T47D (cell line): ENCODE data around the gene HEPACAM.

Experiments
- DNase-seq, 2 experiments: peaks; one replicate each; pipeline versions ENCODE4 v3.0.0 to v3.0.0-alpha.2; 2011 to 2012; ENCODE audit warnings: low read depth in 1 of 2, low spot score in 1 of 2
- JUND ChIP-seq: IDR thresholded peaks from 2 replicates; pipeline ENCODE4 v1.6.1; 2012; ENCODE audit warnings: low read depth
- in situ Hi-C: cut with HindIII; loops from 2 replicates; pipeline ENCODE4 v1.10.0; 2016; ENCODE audit warnings: low sequenced_read_pairs, low pct_unique_long_range_greater_than_20kb

Gene HEPACAM

DNA sequence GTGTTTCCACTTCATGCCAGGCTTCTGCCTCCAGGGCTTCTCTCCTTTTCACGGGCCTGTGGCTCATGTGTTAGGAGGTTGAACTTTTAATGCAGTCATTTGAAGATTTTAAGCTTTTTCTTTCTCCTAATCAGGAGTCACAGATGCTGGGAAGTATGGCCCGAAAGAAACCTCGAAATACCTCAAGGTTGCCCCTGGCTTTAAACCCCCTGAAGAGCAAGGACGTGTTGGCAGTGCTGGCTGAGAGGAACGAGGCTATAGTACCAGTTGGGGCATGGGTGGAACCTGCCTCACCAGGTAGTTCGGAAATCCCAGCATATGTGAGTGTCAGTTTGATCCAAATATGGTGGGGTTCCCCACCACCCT is 18.7 kb upstream of the HEPACAM start:
- in situ Hi-C loops = no loop called here
- DNase-seq = no peak
- TF ChIP-seq JUND = no peak

DNA sequence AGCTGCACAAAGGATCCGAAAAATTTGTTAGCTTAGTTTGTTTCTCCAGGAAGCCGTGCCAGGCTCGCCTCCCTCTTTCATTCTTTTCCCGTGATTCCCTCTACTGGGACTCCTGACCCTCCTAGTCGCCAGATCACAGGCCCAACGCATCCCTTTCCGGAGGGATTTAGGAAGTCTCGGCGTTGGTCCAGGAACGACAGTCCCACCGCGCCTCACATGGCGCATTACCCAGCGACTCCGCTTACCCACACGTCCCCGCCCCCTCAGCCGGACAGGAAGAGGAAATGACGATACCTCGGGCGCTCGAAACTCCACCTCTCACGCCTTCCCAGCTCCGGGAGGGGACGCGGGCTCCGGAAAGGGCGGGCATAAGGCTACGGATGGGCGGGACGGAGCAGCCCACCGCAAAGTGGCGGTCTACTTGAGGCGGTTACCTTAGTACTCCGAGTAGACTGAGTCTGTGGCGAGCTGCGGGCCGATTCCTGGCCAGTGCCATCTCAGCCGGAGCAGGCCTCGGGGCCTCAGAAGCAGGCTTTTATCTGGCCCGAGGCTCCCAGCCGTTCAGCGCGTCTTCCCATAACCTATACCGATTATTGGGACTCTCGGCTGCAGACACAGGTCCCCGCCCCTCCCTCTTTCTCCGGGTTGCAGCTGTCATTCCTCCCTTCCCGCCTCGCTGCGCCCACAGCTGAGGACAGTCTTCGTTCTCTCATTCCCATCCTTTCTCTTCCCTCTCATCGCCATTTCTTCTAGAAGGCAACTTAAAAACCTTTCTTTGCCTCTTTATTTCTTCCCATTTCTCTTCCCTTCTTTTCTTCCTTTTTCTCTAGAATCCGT is 18.1 kb upstream of the HEPACAM start, which contains the start of gene CCDC15:
Gene CCDC15 (plus strand): TSS at position 450 of the 837 bp plus-strand sequence. CDS start 531 bp downstream, outside the sequence.
- TF ChIP-seq JUND = no peak
- in situ Hi-C loops = no loop called here
- DNase-seq = peak; percentile 96 to 100

DNA sequence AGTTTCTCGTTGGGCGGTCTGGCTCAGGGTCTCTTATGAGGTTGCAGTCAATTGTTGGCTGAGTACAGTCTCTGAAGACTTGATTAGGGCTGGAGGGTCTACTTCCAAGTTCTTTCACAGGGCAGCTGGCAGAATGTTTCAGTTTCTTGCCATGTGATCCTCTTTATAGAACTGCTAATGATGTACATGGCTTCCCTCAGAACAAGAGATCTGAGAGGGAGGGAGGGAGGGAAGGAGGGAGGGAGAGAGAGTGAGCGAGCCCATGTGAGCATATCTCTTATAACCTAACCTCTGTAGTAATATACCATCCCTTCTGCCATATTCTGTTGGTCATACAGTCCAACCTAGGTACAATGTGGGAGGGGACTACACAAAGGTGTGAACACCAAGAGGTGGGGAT is 15.5 kb upstream of the HEPACAM start:
- in situ Hi-C loops = no loop called here
- TF ChIP-seq JUND = no peak
- no peak for DNase-seq

DNA sequence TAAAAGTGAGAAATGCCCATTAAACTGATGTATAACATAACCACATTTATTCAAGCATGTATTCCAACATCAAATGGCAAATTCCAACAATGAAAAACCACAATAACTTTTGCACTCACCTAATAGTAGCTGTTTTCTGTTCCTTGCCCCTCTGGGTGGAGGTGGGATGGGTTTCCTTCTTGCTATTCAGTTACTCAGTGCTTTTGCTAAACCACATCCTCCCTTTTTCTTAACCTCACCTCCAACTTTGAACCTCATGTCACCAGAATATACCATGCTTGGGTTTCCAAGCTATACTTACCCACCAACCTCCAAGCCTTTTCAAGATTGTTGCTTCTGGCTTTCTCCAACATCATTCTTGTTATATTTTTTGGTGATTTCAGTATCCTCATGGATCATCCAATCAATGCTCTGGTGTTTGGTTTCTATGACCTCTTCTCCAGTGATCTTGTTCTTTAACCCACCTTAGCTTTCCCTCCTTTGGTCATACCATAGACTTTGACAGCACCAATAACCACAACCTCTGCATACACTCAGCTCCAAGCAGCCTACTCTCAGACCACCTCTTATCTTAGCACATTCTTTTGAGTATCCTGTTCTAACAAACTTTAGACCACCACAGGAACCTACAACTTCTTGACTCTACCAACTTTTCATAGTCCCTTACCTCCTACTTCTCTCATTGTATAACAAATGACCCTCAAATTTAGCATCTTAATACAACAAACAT is 14.9 kb upstream of the HEPACAM start:
- TF ChIP-seq JUND = no peak
- in situ Hi-C loops = no loop called here
- no peak for DNase-seq

DNA sequence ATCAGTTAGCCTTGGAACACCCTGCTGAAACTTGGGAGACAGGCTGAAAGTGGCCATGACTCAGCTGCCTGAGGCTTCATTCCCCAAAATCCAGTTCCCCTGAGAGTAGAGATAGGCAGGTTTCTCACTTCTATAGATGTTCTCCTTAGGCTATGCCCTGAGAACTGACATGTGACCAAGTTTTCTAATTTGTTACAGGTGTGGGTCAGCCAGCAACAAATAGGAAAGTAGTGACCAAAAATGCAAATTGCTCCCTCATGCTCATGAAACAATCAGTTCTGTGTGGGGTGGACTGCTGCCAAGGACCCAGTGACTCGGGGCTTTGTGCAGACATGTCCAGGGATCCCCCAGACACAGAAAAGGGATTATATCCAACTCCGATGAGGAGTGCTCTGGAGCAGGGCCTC is 10.9 kb upstream of the HEPACAM start:
- no peak for TF ChIP-seq JUND
- no peak for DNase-seq
- in situ Hi-C loops = no loop called here

DNA sequence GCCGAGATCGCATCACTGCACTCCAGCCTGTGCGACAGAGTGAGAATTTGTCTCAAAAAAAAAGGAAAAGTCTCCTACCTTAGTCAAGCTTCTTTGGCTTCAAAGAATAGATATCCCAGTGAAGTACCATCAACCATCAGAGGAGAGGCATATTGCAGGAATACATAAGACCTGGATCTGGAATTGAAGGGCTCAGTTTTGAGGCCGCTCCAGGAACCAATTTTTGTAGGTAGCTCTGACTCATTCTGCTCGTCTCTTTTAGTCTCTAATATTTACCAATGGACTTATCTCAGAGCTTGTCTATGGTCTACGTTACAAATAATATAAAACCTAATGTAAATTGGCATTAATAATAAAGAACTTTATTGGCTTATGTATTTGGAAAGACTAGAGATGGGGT is 10.0 kb upstream of the HEPACAM start:
- in situ Hi-C loops = no loop called here
- no peak for DNase-seq
- no peak for TF ChIP-seq JUND

DNA sequence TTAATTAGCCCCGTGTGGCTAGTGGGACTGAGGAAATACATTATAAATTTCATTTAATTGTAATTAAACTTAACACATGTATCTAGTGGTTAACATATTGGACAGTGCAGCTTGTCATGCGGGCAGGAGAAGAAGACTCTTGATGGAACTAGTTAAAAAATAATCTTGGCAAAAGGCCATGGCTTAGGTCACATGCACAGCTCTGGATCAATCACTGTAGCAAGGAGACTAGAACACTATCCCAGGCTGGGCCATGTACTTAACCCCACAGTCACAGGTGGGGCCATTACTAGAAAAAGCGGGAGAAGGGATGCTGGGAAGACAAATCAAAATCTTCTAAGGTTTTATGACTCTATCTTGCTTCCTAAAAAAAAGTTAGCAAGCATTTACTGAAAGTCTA is 8.7 kb upstream of the HEPACAM start:
- no peak for DNase-seq
- no peak for TF ChIP-seq JUND
- in situ Hi-C loops = no loop called here

DNA sequence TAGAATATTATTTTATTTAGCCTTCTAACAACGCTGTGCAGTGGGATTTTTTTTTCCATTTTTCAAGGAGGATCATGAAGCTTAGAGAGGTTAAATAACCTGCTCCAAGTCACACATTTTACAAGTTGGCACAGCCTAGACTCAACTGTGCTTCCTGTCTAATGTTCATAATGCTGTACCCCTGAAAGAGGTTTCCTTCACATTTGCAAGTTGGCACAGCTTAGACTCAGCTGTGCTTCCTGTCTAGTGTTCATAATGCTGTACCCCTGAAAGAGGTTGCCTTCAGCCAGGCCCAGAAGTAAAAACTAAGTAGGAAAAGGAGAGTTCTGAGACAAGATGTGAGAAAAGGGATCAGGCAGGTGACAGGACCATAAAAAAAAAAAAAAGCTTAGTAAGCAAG is 7.9 kb upstream of the HEPACAM start:
- DNase-seq = no peak
- no peak for TF ChIP-seq JUND
- in situ Hi-C loops = no loop called here

DNA sequence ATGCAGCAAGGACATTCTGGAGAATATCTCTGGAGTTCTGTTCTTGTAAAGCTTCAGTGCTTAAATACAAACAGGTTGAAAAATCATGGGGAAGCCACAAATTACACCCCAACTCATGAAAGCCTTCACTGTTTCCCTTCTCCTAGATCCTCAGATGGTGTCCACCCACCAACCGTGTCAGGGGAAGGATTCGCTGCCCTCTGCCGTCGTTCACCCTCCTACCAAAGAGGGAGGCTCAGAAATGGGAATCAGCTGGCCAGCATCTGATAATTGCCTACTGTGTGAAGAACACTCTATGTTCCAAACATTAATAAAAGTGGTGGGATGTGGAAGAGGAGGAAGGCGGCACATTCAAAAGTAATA is 7.4 kb upstream of the HEPACAM start:
- in situ Hi-C loops = no loop called here
- no peak for TF ChIP-seq JUND
- no peak for DNase-seq

DNA sequence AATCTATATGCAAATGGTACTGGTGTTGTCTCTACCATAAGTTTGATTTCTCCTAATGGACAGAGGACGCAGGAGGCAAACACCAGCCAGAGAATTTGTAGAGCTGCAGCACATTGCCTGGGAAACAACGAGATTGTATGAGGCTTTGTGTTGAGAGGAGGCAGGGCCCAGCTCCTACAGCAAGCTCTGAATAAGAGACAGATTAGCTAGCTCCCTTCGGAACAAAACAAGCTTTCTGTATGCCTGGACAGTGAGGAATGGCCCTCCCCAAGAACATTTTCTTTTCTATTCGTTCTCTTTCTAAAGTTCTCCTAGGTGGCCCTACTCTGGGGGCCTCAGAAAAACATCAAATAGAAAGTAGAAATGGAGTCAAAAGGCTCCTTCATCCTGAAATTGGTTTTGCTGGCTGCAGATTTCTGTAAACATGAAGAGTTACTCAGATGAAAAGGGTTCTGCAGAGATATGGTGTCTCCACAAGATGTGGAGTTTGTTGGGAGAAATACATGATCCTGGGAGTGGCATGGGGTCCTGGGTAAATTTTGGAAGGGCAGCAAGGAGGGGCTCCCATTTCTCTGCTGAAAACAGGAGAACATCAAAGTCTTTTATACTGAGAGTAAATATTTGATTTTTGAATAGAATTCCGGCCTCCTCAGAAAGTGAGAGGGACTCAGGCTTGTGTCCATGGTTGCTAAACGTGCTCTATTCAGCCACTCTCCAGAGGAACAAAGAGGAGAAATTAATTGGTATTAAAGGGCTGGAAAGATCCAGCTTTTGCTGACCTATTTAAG is 6.8 kb upstream of the HEPACAM start:
- DNase-seq = no peak
- no peak for TF ChIP-seq JUND
- in situ Hi-C loops = no loop called here

DNA sequence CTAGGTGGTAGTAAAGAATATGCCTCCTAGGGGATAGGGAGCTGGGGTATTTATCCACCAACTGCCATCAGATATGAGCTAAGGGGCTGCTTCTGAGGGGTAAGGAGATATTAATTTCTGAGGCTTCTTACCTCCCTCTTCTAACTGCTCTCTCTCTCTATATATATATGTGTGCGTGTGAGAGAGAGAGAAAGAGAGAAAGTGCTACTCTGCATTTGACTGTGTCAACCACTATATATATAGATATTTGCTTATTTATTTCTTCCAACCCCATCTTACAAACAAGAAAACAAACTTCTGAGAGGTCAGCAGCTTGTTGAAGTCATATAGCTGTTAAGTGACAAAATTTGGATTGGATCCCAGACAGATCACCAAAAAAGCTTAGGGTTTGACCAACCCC is 5.9 kb upstream of the HEPACAM start:
- no peak for DNase-seq
- in situ Hi-C loops = no loop called here
- no peak for TF ChIP-seq JUND

DNA sequence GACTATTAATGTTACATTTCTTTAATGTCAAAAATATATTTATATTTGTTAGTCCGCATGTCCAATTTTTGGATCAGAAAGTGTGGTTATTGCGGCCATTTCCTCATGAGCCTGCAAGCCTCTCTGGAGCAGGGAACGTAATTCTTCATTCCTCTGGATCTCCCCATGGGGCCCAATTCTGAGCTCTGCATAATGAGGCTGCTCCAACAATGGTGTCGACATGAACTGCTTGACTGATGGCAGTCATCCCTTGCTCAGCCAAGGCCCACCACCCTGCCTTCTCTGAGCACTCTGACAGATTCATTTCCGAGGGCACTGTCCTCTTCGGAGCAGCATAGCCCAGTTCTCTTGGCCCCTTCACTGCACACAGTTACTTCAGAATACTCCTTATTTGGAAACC is 3.1 kb upstream of the HEPACAM start:
- no peak for TF ChIP-seq JUND
- in situ Hi-C loops = no loop called here
- no peak for DNase-seq
